ENCODE data around the gene AMER2. TPM values are rescaled to one million over a fixed set of nuclear protein-coding genes. Genes with fewer than 3 reads are reported as not detected.

The AMER2 gene
- total and polyA plus RNA-seq, 9 of the 15 experiments (the other 6 are each of a cell fraction or from before 2014, with no cell fraction given), result not detected

- DNase-seq (ENCODE audit: extremely low read depth in 1 of 4, low spot score in 3 of 4) (no peak), FAIRE-seq (no peak), ATAC-seq (no peak)
- CTCF ChIA-PET (ENCODE audit: low intra/inter-chr PET ratio), result no interaction called here
- Histone ChIP-seq H4K20me1 (replicated peaks; ENCODE audit: control insufficient read depth, insufficient read depth, low read length) (no peaks in the 10 kb centered on the region), H3K9me1 (ENCODE audit: control insufficient read depth, insufficient read depth, low read length) (no peaks in the 10 kb centered on the region), H3K27ac (ENCODE audit: extremely low read depth, low read depth, low read length) (no peak overlapping the region), H3K27me3 (ENCODE audit: control insufficient read depth in 2 of 2, insufficient read depth in 2 of 2, low read length in 2 of 2) (peaks cover 7 to 20% of the 10 kb centered on the region in 2 experiments; a peak in 3 of 5 replicates), H2AFZ (ENCODE audit: low read depth, low read length) (no peak overlapping the region), H3K36me3 (ENCODE audit: control insufficient read depth, insufficient read depth, low read length) (no peaks in the 10 kb centered on the region), H3K4me1 (replicated peaks in 1 of 2; ENCODE audit: control insufficient read depth in 2 of 2, insufficient read depth in 2 of 2, low read length in 2 of 2) (no peaks in the 10 kb centered on the region), H3K9ac (ENCODE audit: insufficient read depth in 1 of 2, low read depth in 2 of 2, low read length in 2 of 2) (no peak overlapping the region), H3K4me3 (no peak overlapping the region), H3K4me2 (ENCODE audit: insufficient read depth, low read length) (no peak overlapping the region), H3K79me2 (ENCODE audit: control insufficient read depth, insufficient read depth, low read length) (no peaks in the 10 kb centered on the region), H3K9me3 (replicated peaks; ENCODE audit: control insufficient read depth, insufficient read depth, low read depth, low read length) (no peaks in the 10 kb centered on the region)
- BruUV-seq (replicated peaks), result no TSS peak
- 0% methylated on average over 5 of the region's 5 CpGs for WGBS (ENCODE audit: insufficient coverage, low coverage, missing lambda C conversion rate)
- in situ Hi-C loops (cut with MboI), result no loop called here
- intact Hi-C loops (cut with micrococcal nuclease), result no loop called here
- POLR2A ChIA-PET, result no interaction called here
- TF ChIP-seq MEF2D (tag; conservative IDR thresholded peaks at IDR 0.05; ENCODE audit: low read depth) (no peak), RAD21 (CRISPR knock-in tag; conservative IDR thresholded peaks at IDR 0.05 in 1 of 2, IDR thresholded peaks at IDR 0.05 in 1 of 2) (no peak), MLLT1 (IDR thresholded peaks at IDR 0.05) (no peak), FOXP1 (CRISPR knock-in tag; IDR thresholded peaks at IDR 0.05) (no peak), TBL1XR1 (IDR thresholded peaks at IDR 0.05; ENCODE audit: low read length in 2 of 2) (no peak), TRIM28 (IDR thresholded peaks at IDR 0.05) (no peak), GTF2F1 (IDR thresholded peaks at IDR 0.05; ENCODE audit: low read depth, low read length) (no peak), FOXA1 (IDR thresholded peaks at IDR 0.05; ENCODE audit: borderline replicate concordance) (no peak), SFPQ (IDR thresholded peaks at IDR 0.05; ENCODE audit: low read depth, low read length) (no peak), U2AF1 (optimal IDR thresholded peaks at IDR 0.05; ENCODE audit: low read depth, low read length) (no peak), ZNF695 (CRISPR knock-in tag; IDR thresholded peaks at IDR 0.05) (no peak), ZNF583 (CRISPR knock-in tag; IDR thresholded peaks at IDR 0.05) (no peak), ZNF778 (CRISPR knock-in tag; IDR thresholded peaks at IDR 0.05) (no peak), SMARCC2 (IDR thresholded peaks at IDR 0.05; ENCODE audit: low read depth) (no peak), TBP (optimal IDR thresholded peaks at IDR 0.05; ENCODE audit: low read depth, low read length) (no peak)
These were observed 45.9 kb upstream of the AMER2 start for GRCh38 chr13:25218019-25218418.

All from K562 (cell line).